DND-41 (cell line): ENCODE results near the gene CELA2A.

Experiments used
- ATAC-seq: fragments of 200-7000 bp; cut with Tn5 transposase; 3 replicates; pipeline ENCODE4 v1.9.1; 2021; ENCODE audit warnings: low read depth; ENCODE audit not compliant: insufficient read depth
- DNase-seq: peaks from one replicate; pipeline ENCODE4 v3.0.0-alpha.2; 2020
- H2AFZ ChIP-seq: 2 replicates; pipeline ENCODE4 v1.6.0; 2012; ENCODE audit warnings: low read depth, low read length
- H3K27ac ChIP-seq: 2 replicates; pipeline ENCODE4 v1.5.1; 2012; ENCODE audit warnings: low read length, inconsistent platforms
- H3K27me3 ChIP-seq: fragments of 200-600 bp; sonication (generic); 2 replicates; pipeline ENCODE4 v1.6.0; 2012; ENCODE audit warnings: low read length, mild to moderate bottlenecking, inconsistent platforms; ENCODE audit not compliant: insufficient read depth, poor library complexity
- H3K36me3 ChIP-seq: 2 replicates; pipeline ENCODE4 v1.5.1; 2012; ENCODE audit warnings: low read length, inconsistent platforms; ENCODE audit not compliant: insufficient read depth
- H3K4me1 ChIP-seq: 2 replicates; pipeline ENCODE4 v1.5.1; 2012; ENCODE audit warnings: mild to moderate bottlenecking, low read length; ENCODE audit not compliant: insufficient read depth
- H3K4me2 ChIP-seq: 2 replicates; pipeline ENCODE4 v1.6.0; 2012; ENCODE audit warnings: mild to moderate bottlenecking, moderate library complexity, low read length, inconsistent platforms; ENCODE audit not compliant: insufficient read depth
- H3K4me3 ChIP-seq, 2 experiments: fragments of 200-600 bp in 1 of 2; shearing (Covaris generic) in 1 of 2; 2 replicates each; pipeline ENCODE4 v1.5.1; 2012 to 2016; ENCODE audit warnings: inconsistent platforms in 2 of 2, low read length in 2 of 2, mild to moderate bottlenecking in 2 of 2, low read depth in 1 of 2, moderate library complexity in 1 of 2
- H3K79me2 ChIP-seq: 2 replicates; pipeline ENCODE4 v1.6.0; 2012; ENCODE audit warnings: low read length, inconsistent platforms; ENCODE audit not compliant: insufficient read depth
- H3K9ac ChIP-seq: 2 replicates; pipeline ENCODE4 v1.6.0; 2012; ENCODE audit warnings: low read depth, mild to moderate bottlenecking, inconsistent platforms, low read length, moderate library complexity
- H3K9me3 ChIP-seq: 2 replicates; pipeline ENCODE4 v1.5.1; 2012; ENCODE audit warnings: low read length, moderate library complexity, mild to moderate bottlenecking, inconsistent platforms; ENCODE audit not compliant: insufficient read depth, severe bottlenecking
- H4K20me1 ChIP-seq: 2 replicates; pipeline ENCODE4 v1.6.0; 2012; ENCODE audit warnings: low read length; ENCODE audit not compliant: insufficient read depth
- CTCF ChIP-seq: IDR thresholded peaks from 2 replicates; pipeline ENCODE4 v1.5.1; 2012; ENCODE audit warnings: borderline replicate concordance, low read length, moderate library complexity, mild to moderate bottlenecking; ENCODE audit not compliant: poor library complexity, severe bottlenecking; ENCODE audit errors: extremely low read depth
- EZH2 ChIP-seq: IDR thresholded peaks from 3 replicates; pipeline ENCODE4 v1.6.1; 2012; ENCODE audit warnings: borderline replicate concordance, low read depth, mild to moderate bottlenecking, moderate library complexity, low read length, inconsistent platforms; ENCODE audit not compliant: severe bottlenecking

The CELA2A gene

DNA sequence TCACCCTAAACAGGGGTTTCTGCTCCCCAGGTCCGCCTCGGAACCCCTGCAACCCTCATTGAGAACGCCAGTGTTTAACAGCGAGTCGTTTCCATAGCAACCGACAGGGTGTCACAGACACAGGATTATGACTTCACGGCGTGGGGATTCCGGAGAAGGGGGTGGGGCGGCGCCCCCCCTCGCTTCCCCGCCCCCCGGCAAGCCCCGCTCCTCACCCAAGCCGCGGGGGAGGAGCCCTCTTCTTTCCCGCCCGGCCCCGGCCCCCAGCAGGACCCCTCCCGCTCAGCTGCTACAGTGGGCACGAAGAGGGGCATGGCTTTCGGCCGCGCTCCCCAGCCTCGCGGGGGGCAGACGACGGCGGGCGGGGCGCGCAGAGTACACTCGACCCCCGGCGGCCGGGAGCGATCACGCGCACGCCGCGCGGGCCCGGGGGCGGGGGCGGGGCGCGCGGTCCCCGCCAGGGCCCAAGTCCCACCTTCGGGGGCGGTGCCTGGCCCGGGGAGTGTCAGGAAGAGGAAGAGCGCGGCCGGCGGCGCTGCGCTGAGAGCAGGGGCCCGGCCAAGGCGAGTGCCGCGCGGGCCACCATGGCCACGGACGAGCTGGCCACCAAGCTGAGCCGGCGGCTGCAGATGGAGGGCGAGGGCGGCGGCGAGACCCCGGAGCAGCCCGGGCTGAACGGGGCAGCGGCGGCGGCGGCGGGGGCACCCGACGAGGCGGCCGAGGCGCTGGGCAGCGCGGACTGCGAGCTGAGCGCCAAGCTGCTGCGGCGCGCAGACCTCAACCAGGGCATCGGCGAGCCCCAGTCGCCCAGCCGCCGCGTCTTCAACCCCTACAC, 46.9 kb upstream of the CELA2A start, which contains the start of gene EFHD2:
EFHD2 (plus strand) TSS at position 501 of the 835 bp plus-strand sequence; CDS start at position 585, 84 bp downstream.
- H3K79me2 ChIP-seq: peaks cover 16% of the 10 kb centered on the region
- H3K27me3 ChIP-seq: peaks cover 27% of the 10 kb centered on the region
- peak within 1 kb of the TSS; percentile 61 for H3K27ac ChIP-seq
- peaks cover 21% of the 10 kb centered on the region for H3K4me1 ChIP-seq
- no peaks in the 10 kb centered on the region for H3K9me3 ChIP-seq
- peaks cover 47% of the 10 kb centered on the region for H4K20me1 ChIP-seq
- peak within 1 kb of the TSS; percentile 86 for H2AFZ ChIP-seq
- peak; percentile 87 for DNase-seq
- H3K36me3 ChIP-seq: peaks cover 6% of the 10 kb centered on the region; the same call in 1 of the 2 replicates
- H3K4me2 ChIP-seq: peak within 1 kb of the TSS; percentile 85
- peak within 1 kb of the TSS; percentile 86 for H3K9ac ChIP-seq
- peak; percentile 95 for ATAC-seq
- peak within 1 kb of the TSS; percentile 61 to 80 for H3K4me3 ChIP-seq
- TF ChIP-seq CTCF (no peak), EZH2 (no peak)

- ATAC-seq: peak; percentile 20
Observed at GRCh38 chr1:15410223-15410883, 46.2 kb upstream of the CELA2A start.

GRCh38 chr1:15410884-15411245, 45.7 kb upstream of the CELA2A start:
- peaks cover 16% of the 10 kb centered on the region for H3K79me2 ChIP-seq
- no peaks in the 10 kb centered on the region for H3K9me3 ChIP-seq
- DNase-seq (no peak), ATAC-seq (no peak)
- peak overlapping the region; percentile 86 for H3K9ac ChIP-seq
- H3K36me3 ChIP-seq: peaks cover 9% of the 10 kb centered on the region; the same call in 1 of the 2 replicates
- peak overlapping the region; percentile 61 to 80 for H3K4me3 ChIP-seq
- peaks cover 20% of the 10 kb centered on the region for H3K27me3 ChIP-seq
- peaks cover 59% of the 10 kb centered on the region for H4K20me1 ChIP-seq
- H3K4me2 ChIP-seq: peak overlapping the region; percentile 85
- TF ChIP-seq CTCF (no peak), EZH2 (no peak)
- peak overlapping the region; percentile 30; the same call in 1 of the 2 replicates for H3K27ac ChIP-seq
- H3K4me1 ChIP-seq: peaks cover 30% of the 10 kb centered on the region
- H2AFZ ChIP-seq: no peak overlapping the region

More at GRCh38 chr1:15410223-15410883, 46.2 kb upstream of the CELA2A start:
- peaks cover 25% of the 10 kb centered on the region for H3K4me1 ChIP-seq
- peak; percentile 28 for DNase-seq
- peaks cover 9% of the 10 kb centered on the region; the same call in 1 of the 2 replicates for H3K36me3 ChIP-seq
- peaks cover 20% of the 10 kb centered on the region for H3K27me3 ChIP-seq
- H3K9me3 ChIP-seq: no peaks in the 10 kb centered on the region
- H3K79me2 ChIP-seq: peaks cover 16% of the 10 kb centered on the region
- H3K4me3 ChIP-seq: peak overlapping the region; percentile 61 to 80
- TF ChIP-seq EZH2: no peak
- TF ChIP-seq CTCF: no peak
- H3K4me2 ChIP-seq: peak overlapping the region; percentile 85
- peaks cover 54% of the 10 kb centered on the region for H4K20me1 ChIP-seq
- peak overlapping the region; percentile 86 for H2AFZ ChIP-seq
- peak overlapping the region; percentile 86 for H3K9ac ChIP-seq
- peak overlapping the region; percentile 61 for H3K27ac ChIP-seq
